Tibial artery (tissue), 4 donors: ENCODE data around the gene ETV7.

ENCODE experiments used
- DNase-seq, 2 donors: peaks; one replicate each; pipeline ENCODE4 v3.0.0-alpha.2; 2019
- H3K27ac ChIP-seq, 2 donors: fragments of 200-600 bp; sonication (generic) in 1 of 2; 1 replicate in 1 of 2; 2 replicates in 1 of 2; pipeline ENCODE4 v1.5.1; 2018 to 2019; ENCODE audit warnings: mild to moderate bottlenecking in 1 of 2
- H3K27me3 ChIP-seq, 2 donors: fragments of 200-600 bp; sonication (generic) in 1 of 2; one replicate each; pipeline versions ENCODE4 v1.5.1 to v1.6.0; 2016 to 2019
- H3K36me3 ChIP-seq, 3 donors: fragments of 200-600 bp; sonication (generic) in 2 of 3; one replicate each; pipeline ENCODE4 v1.5.1; 2016 to 2019; ENCODE audit warnings: mild to moderate bottlenecking in 2 of 3
- H3K4me1 ChIP-seq, 4 donors: fragments of 200-600 bp; sonication (generic) in 2 of 4; 1 replicate in 3 of 4; 2 replicates in 1 of 4; pipeline ENCODE4 v1.5.1; 2016 to 2019
- H3K4me3 ChIP-seq, 2 donors: fragments of 200-600 bp; sonication (generic) in 1 of 2; 1 replicate in 1 of 2; 2 replicates in 1 of 2; pipeline ENCODE4 v1.5.1; 2018 to 2019; ENCODE audit warnings: mild to moderate bottlenecking in 2 of 2
- H3K9me3 ChIP-seq, 3 donors: fragments of 200-600 bp; sonication (generic) in 1 of 3; one replicate each; pipeline ENCODE4 v1.5.1; 2016 to 2019
- CTCF ChIP-seq, 2 experiments: fragments of 200-600 bp in 1 of 2; fragments of 450-650 bp in 1 of 2; IDR thresholded peaks; one replicate each; pipeline ENCODE4 v1.5.1; 2017 to 2019; ENCODE audit warnings: antibody characterized with exemption in 2 of 2, mild to moderate bottlenecking in 1 of 2, moderate library complexity in 1 of 2
- intact Hi-C: fragments of 100-400 bp; cut with DNase I; formaldehyde crosslinking; loops from one replicate; pipeline ENCODE4 v1.15.0; 2023; ENCODE audit warnings: low total_unique reads

The ETV7 gene

GRCh38 chr6:36378243-36378920 lies 9.1 kb downstream of the ETV7 start:
- Histone ChIP-seq H3K36me3 (no peaks in the 10 kb centered on the region), H3K4me1 (peaks cover 0 to 32% (median 5%) of the 10 kb centered on the region in 4 donors), H3K27me3 (no peaks in the 10 kb centered on the region), H3K9me3 (no peaks in the 10 kb centered on the region), H3K27ac (peak overlapping the region; percentile 43 to 65), H3K4me3 (no peak overlapping the region)
- no peak for DNase-seq
- intact Hi-C loops = no loop called here
- TF ChIP-seq CTCF (IDR thresholded peaks at IDR 0.05) = no peak

- H3K36me3 ChIP-seq = no peaks in the 10 kb centered on the region
- TF ChIP-seq CTCF (IDR thresholded peaks at IDR 0.05) = no peak
- peaks cover 0 to 27% (median 5%) of the 10 kb centered on the region in 4 donors for H3K4me1 ChIP-seq
- no peaks in the 10 kb centered on the region for H3K9me3 ChIP-seq
- intact Hi-C loops = no loop called here
- no peaks in the 10 kb centered on the region for H3K27me3 ChIP-seq
- H3K27ac ChIP-seq = peak overlapping the region; percentile 43 to 65
- H3K4me3 ChIP-seq = no peak overlapping the region
- DNase-seq = peak in 1 of 2 donors; percentile 78
Measured at GRCh38 chr6:36377594-36377993, 9.9 kb downstream of the ETV7 start.

GRCh38 chr6:36376742-36377141 lies 10.7 kb downstream of the ETV7 start:
- Histone ChIP-seq H3K27ac (peak overlapping the region; percentile 43 to 65), H3K4me1 (peaks cover 0 to 19% (median 3%) of the 10 kb centered on the region in 4 donors), H3K4me3 (no peak overlapping the region), H3K9me3 (no peaks in the 10 kb centered on the region), H3K36me3 (no peaks in the 10 kb centered on the region), H3K27me3 (no peaks in the 10 kb centered on the region)
- TF ChIP-seq CTCF (IDR thresholded peaks at IDR 0.05) = no peak
- DNase-seq = no peak
- intact Hi-C loops = no loop called here

- no peak for TF ChIP-seq CTCF (IDR thresholded peaks at IDR 0.05)
- Histone ChIP-seq H3K36me3 (no peaks in the 10 kb centered on the region), H3K4me3 (no peak overlapping the region), H3K27ac (no peak overlapping the region), H3K4me1 (peaks cover 0 to 13% (median 2%) of the 10 kb centered on the region in 4 donors), H3K9me3 (no peaks in the 10 kb centered on the region), H3K27me3 (no peaks in the 10 kb centered on the region)
- intact Hi-C loops = no loop called here
- DNase-seq = no peak
Measured at GRCh38 chr6:36376183-36376582, 11.3 kb downstream of the ETV7 start.

GRCh38 chr6:36375644-36376155 lies 11.8 kb downstream of the ETV7 start:
- Histone ChIP-seq H3K36me3 (no peaks in the 10 kb centered on the region), H3K4me3 (no peak overlapping the region), H3K4me1 (peaks cover 0 to 13% (median 2%) of the 10 kb centered on the region in 4 donors), H3K9me3 (no peaks in the 10 kb centered on the region), H3K27me3 (no peaks in the 10 kb centered on the region), H3K27ac (no peak overlapping the region)
- TF ChIP-seq CTCF (IDR thresholded peaks at IDR 0.05) = no peak
- intact Hi-C loops = no loop called here
- no peak for DNase-seq
